DOHH2 (cell line): ENCODE measurements around the gene CCDC6.

Experiments used
- H3F3A ChIP-seq: fragments of 200-600 bp; sonication (generic), shearing (Covaris generic); 2 replicates; pipeline ENCODE4 v1.6.0; 2016; ENCODE audit warnings: antibody characterized with exemption, mild to moderate bottlenecking; ENCODE audit not compliant: control insufficient read depth, insufficient read depth
- H3K27ac ChIP-seq: fragments of 200-600 bp; sonication (generic); 2 replicates; pipeline ENCODE4 v1.5.1; 2014; ENCODE audit warnings: low read depth, mild to moderate bottlenecking, low read length, moderate library complexity
- H3K27me3 ChIP-seq: fragments of 200-600 bp; sonication (generic); 2 replicates; pipeline ENCODE4 v1.6.1; 2014; ENCODE audit warnings: mild to moderate bottlenecking, low read length, mixed read lengths; ENCODE audit not compliant: control insufficient read depth
- H3K36me3 ChIP-seq: fragments of 200-600 bp; sonication (generic); 2 replicates; pipeline ENCODE4 v1.6.1; 2014; ENCODE audit warnings: mild to moderate bottlenecking, low read length, moderate library complexity, mixed read lengths; ENCODE audit not compliant: control insufficient read depth
- H3K4me1 ChIP-seq: fragments of 200-600 bp; sonication (generic); 2 replicates; pipeline ENCODE4 v1.6.1; 2014; ENCODE audit warnings: mild to moderate bottlenecking, low read length, mixed read lengths; ENCODE audit not compliant: control insufficient read depth
- H3K4me2 ChIP-seq: fragments of 200-600 bp; sonication (generic); 2 replicates; pipeline ENCODE4 v1.6.0; 2014; ENCODE audit warnings: mild to moderate bottlenecking, low read length, moderate library complexity
- H3K4me3 ChIP-seq: fragments of 200-600 bp; sonication (generic); 2 replicates; pipeline ENCODE4 v1.5.1; 2014; ENCODE audit warnings: mild to moderate bottlenecking, low read length, mixed read lengths
- H3K79me2 ChIP-seq: fragments of 200-600 bp; sonication (generic); 2 replicates; pipeline ENCODE4 v1.6.1; 2014; ENCODE audit warnings: mild to moderate bottlenecking, low read length, mixed read lengths; ENCODE audit not compliant: control insufficient read depth
- H3K9me2 ChIP-seq: fragments of 200-600 bp; sonication (generic); replicated peaks from 2 replicates; pipeline ENCODE4 v1.6.1; 2014; ENCODE audit warnings: mild to moderate bottlenecking, low read length, mixed read lengths; ENCODE audit not compliant: control insufficient read depth
- H3K9me3 ChIP-seq: fragments of 200-600 bp; sonication (generic); 2 replicates; pipeline ENCODE4 v1.6.1; 2014; ENCODE audit warnings: antibody characterized with exemption, low read length, mixed read lengths; ENCODE audit not compliant: control insufficient read depth, insufficient read depth
- H4K20me1 ChIP-seq: fragments of 200-600 bp; sonication (generic); 2 replicates; pipeline ENCODE4 v1.6.0; 2014; ENCODE audit warnings: low read depth, mild to moderate bottlenecking, antibody characterized with exemption, low read length, moderate library complexity; ENCODE audit not compliant: control insufficient read depth, insufficient read depth
- CTCF ChIP-seq: fragments of 200-600 bp; sonication (generic); IDR thresholded peaks from one replicate; pipeline ENCODE4 v1.5.1; 2014; ENCODE audit warnings: antibody characterized with exemption, mild to moderate bottlenecking, low read depth, low read length; ENCODE audit not compliant: poor library complexity, severe bottlenecking
- EZH2phosphoT487 ChIP-seq: fragments of 200-600 bp; sonication (generic); IDR thresholded peaks from 2 replicates; pipeline ENCODE4 v1.6.1; 2017; ENCODE audit warnings: borderline replicate concordance, mild to moderate bottlenecking, antibody characterized with exemption, low read length, moderate library complexity, mixed read lengths

The CCDC6 gene

GRCh38 chr10:59868696-59869593 lies 37.4 kb downstream of the CCDC6 start:
- peaks cover 18% of the 10 kb centered on the region; the same call in 1 of the 2 replicates for H4K20me1 ChIP-seq
- no peak overlapping the region for H3K4me3 ChIP-seq
- H3K9me3 ChIP-seq = no peaks in the 10 kb centered on the region
- TF ChIP-seq CTCF (no peak), EZH2phosphoT487 (no peak)
- no peak overlapping the region for H3K4me2 ChIP-seq
- no peaks in the 10 kb centered on the region for H3F3A ChIP-seq
- H3K9me2 ChIP-seq = no peaks in the 10 kb centered on the region
- H3K4me1 ChIP-seq = peaks cover 37% of the 10 kb centered on the region
- H3K79me2 ChIP-seq = peaks cover 98% of the 10 kb centered on the region
- no peaks in the 10 kb centered on the region for H3K36me3 ChIP-seq
- no peak overlapping the region for H3K27ac ChIP-seq
- no peaks in the 10 kb centered on the region for H3K27me3 ChIP-seq

GRCh38 chr10:59867590-59867989 lies 38.8 kb downstream of the CCDC6 start:
- Histone ChIP-seq H3K27me3 (no peaks in the 10 kb centered on the region), H3K36me3 (no peaks in the 10 kb centered on the region), H3K9me2 (no peaks in the 10 kb centered on the region), H3K27ac (no peak overlapping the region), H3K4me2 (no peak overlapping the region), H4K20me1 (peaks cover 18% of the 10 kb centered on the region; the same call in 1 of the 2 replicates), H3F3A (no peaks in the 10 kb centered on the region), H3K4me1 (peaks cover 23% of the 10 kb centered on the region), H3K79me2 (peaks cover 98% of the 10 kb centered on the region), H3K9me3 (no peaks in the 10 kb centered on the region), H3K4me3 (no peak overlapping the region)
- TF ChIP-seq EZH2phosphoT487 (no peak), CTCF (no peak)

- H4K20me1 ChIP-seq = peaks cover 19% of the 10 kb centered on the region; the same call in 1 of the 2 replicates
- TF ChIP-seq EZH2phosphoT487 = no peak
- peak; percentile 71 for TF ChIP-seq CTCF
- no peaks in the 10 kb centered on the region for H3K9me2 ChIP-seq
- no peaks in the 10 kb centered on the region for H3K27me3 ChIP-seq
- no peaks in the 10 kb centered on the region for H3K9me3 ChIP-seq
- H3K36me3 ChIP-seq = peaks cover 7% of the 10 kb centered on the region; the same call in 1 of the 2 replicates
- H3K4me2 ChIP-seq = peak overlapping the region; percentile 28
- no peak overlapping the region for H3K4me3 ChIP-seq
- no peaks in the 10 kb centered on the region for H3F3A ChIP-seq
- peaks cover 17% of the 10 kb centered on the region for H3K4me1 ChIP-seq
- no peak overlapping the region for H3K27ac ChIP-seq
- peaks cover 98% of the 10 kb centered on the region for H3K79me2 ChIP-seq
Measured at GRCh38 chr10:59865101-59865500, 41.3 kb downstream of the CCDC6 start.
